HG02852 (cell line): ENCODE data around the gene DVL1.

Source experiments
- ATAC-seq: cut with Tn5 transposase; IDR thresholded peaks from one replicate; pipeline ENCODE4 v1.9.1; 2021; ENCODE audit warnings: mild to moderate bottlenecking, moderate library complexity; ENCODE audit not compliant: unreplicated experiment

DVL1 gene

GRCh38 chr1:1299686-1300351, 49.4 kb downstream of the DVL1 start:
- no peak for ATAC-seq

- no peak for ATAC-seq
Measured at GRCh38 chr1:1298861-1299685, 50.1 kb downstream of the DVL1 start.

GRCh38 chr1:1297802-1298424, 51.3 kb downstream of the DVL1 start:
- no peak for ATAC-seq

GRCh38 chr1:1296070-1297061, 52.9 kb downstream of the DVL1 start:
- ATAC-seq: no peak

GRCh38 chr1:1295154-1295923, 53.9 kb downstream of the DVL1 start:
- no peak for ATAC-seq

GRCh38 chr1:1294250-1294890, 54.8 kb downstream of the DVL1 start:
- ATAC-seq: no peak

- ATAC-seq: no peak
Measured at GRCh38 chr1:1293263-1294249, 55.7 kb downstream of the DVL1 start.

GRCh38 chr1:1292851-1293250, 56.4 kb downstream of the DVL1 start:
- no peak for ATAC-seq

- ATAC-seq: no peak
Measured at GRCh38 chr1:1292442-1292779, 56.8 kb downstream of the DVL1 start.

GRCh38 chr1:1291548-1292441, 57.4 kb downstream of the DVL1 start:
- ATAC-seq: no peak

GRCh38 chr1:1291023-1291528, 58.1 kb downstream of the DVL1 start:
- no peak for ATAC-seq

- no peak for ATAC-seq
Measured at GRCh38 chr1:1290238-1290731, 58.9 kb downstream of the DVL1 start.

- ATAC-seq: no peak
Measured at GRCh38 chr1:1287288-1288110, 61.7 kb downstream of the DVL1 start.

- ATAC-seq: no peak
Measured at GRCh38 chr1:1286313-1287261, 62.6 kb downstream of the DVL1 start.
